ENCODE data around the gene KMO. TPM values are rescaled to one million over a fixed set of nuclear protein-coding genes. Genes with fewer than 3 reads are reported as not detected.

The KMO gene
- total RNA-seq, 2 donors from 2014 or later, result 0.35 to 0.37 TPM

DNA sequence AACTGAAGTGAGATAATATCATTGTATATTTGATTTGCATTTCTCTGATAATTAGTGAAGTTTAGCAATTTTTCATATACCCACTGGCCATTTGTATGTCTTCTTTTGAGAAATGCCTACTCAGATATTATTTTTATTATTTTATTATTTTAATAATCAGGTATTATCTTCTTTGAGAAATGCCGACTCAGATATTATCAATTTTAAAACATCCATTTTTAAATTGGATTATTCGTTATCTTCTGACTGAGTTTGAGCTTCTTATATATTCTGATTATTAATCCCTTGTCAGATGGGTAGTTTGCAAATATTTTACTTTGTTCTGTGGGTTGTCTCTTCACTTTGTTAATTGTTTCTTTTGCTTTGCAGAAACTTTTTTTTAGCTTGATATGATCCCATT, 37.7 kb downstream of the KMO start:
- H3K27ac ChIP-seq, result no peak overlapping the region
- H3K4me1 ChIP-seq, result no peaks in the 10 kb centered on the region
- no peaks in the 10 kb centered on the region for H3K36me3 ChIP-seq
- DNase-seq (ENCODE audit: low spot score), result no peak
- TF ChIP-seq, protein P1, sequence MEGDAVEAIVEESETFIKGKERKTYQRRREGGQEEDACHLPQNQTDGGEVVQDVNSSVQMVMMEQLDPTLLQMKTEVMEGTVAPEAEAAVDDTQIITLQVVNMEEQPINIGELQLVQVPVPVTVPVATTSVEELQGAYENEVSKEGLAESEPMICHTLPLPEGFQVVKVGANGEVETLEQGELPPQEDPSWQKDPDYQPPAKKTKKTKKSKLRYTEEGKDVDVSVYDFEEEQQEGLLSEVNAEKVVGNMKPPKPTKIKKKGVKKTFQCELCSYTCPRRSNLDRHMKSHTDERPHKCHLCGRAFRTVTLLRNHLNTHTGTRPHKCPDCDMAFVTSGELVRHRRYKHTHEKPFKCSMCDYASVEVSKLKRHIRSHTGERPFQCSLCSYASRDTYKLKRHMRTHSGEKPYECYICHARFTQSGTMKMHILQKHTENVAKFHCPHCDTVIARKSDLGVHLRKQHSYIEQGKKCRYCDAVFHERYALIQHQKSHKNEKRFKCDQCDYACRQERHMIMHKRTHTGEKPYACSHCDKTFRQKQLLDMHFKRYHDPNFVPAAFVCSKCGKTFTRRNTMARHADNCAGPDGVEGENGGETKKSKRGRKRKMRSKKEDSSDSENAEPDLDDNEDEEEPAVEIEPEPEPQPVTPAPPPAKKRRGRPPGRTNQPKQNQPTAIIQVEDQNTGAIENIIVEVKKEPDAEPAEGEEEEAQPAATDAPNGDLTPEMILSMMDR (IDR thresholded peaks at IDR 0.05), result no peak
- H3K27me3 ChIP-seq, result no peaks in the 10 kb centered on the region
- no peaks in the 10 kb centered on the region for H3K9me3 ChIP-seq
- H3K4me3 ChIP-seq, result no peak overlapping the region

DNA sequence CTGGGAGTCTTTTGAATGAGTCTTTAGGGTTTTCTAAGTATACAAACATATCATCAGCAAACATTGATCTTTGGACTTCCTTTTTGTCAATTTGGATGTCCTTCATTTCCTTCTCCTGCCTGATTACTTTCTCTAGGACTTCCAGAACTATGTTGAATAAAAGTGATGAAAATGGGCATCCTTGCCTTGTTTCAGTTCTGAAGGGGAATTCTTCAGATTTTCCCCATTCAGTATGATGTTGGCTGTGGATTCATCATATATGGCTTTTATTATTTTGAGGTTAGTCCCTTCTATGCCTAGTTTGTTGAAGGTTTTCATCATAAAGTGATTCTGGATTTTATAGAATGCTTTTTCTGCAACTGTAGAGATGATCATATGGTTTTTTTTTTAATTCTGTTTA, 42.0 kb downstream of the KMO start:
- Histone ChIP-seq H3K4me1 (no peaks in the 10 kb centered on the region), H3K36me3 (no peaks in the 10 kb centered on the region), H3K4me3 (no peak overlapping the region), H3K27me3 (no peaks in the 10 kb centered on the region), H3K27ac (no peak overlapping the region), H3K9me3 (peaks cover 0 to 9% of the 10 kb centered on the region in 2 donors)
- no peak for DNase-seq (ENCODE audit: low spot score)
- TF ChIP-seq, protein P1 (IDR thresholded peaks at IDR 0.05), result no peak

DNA sequence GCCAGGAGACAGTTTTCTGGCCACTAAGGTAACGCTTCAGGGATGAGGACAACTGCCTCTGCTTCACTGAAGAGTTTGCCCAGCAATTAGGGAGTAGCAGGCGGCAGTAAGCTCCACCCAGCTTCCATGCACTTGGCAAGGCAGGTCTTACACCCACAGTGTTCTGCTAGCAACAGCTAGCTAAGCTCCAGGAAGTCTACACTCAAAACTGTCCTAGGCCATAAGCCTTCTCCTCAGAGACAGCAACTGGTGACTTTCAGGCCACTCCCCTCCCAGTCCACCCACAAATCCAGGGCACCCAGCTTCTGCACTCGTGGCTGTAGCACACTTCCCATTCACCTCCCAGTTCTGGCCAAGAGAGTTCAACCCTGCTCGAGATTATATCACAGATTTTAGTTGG, 47.3 kb downstream of the KMO start:
- no peak for DNase-seq (ENCODE audit: low spot score)
- Histone ChIP-seq H3K27me3 (no peaks in the 10 kb centered on the region), H3K4me1 (no peaks in the 10 kb centered on the region), H3K27ac (no peak overlapping the region), H3K9me3 (peaks cover 0 to 9% of the 10 kb centered on the region in 2 donors), H3K4me3 (no peak overlapping the region), H3K36me3 (no peaks in the 10 kb centered on the region)
- TF ChIP-seq, protein P1 (IDR thresholded peaks at IDR 0.05), result no peak

DNA sequence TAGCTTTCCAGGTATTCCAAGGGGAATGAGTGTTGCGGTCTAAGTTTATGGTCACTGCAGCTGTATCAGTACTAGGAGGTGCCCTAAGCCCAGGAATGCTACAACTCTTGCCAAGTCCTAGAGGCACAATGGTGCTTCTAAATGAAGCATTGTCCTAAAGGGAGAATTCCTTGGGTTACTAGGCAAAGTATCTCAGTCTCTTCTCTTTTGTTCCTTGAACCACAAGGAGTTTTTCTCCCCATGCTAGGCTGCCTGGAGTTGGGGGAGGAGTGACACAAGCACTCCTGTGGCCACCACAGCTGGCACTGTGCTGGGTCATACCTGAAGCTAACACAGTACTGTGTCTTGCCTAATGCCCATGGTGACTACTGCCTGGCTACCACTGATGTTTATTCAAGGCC, 50.7 kb downstream of the KMO start:
- Histone ChIP-seq H3K9me3 (no peaks in the 10 kb centered on the region), H3K4me1 (no peaks in the 10 kb centered on the region), H3K27me3 (no peaks in the 10 kb centered on the region), H3K27ac (no peak overlapping the region), H3K4me3 (no peak overlapping the region), H3K36me3 (no peaks in the 10 kb centered on the region)
- no peak for DNase-seq (ENCODE audit: low spot score)
- TF ChIP-seq, protein P1 (IDR thresholded peaks at IDR 0.05), result no peak

DNA sequence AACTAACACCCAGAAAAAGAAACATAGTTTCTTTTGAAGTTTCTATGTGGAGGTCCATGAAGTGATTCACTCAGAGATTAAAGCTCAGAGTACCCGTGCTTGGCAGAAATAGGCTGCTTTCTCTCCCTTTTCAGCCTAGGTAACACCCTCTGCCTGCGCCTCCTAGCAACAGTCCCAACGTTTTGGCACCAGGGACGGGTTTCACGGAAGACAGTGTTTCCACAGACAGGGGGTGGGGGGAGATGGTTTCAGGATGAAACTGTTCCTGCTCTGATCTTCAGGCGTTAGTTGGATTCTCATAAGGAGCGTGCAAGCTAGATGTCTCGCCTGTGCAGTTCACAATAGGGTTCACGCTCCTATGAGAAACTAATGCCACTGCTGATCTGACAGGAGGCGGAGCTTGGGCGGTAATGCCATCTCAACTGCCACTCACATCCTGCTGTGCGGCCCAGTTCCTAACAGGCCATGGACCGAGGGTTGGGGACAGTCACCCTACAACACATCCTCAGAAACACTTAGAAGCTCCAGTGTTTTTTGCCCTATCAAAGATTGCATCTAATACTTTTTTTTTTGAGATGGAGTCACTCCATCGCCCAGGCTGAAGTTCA, 54.8 kb downstream of the KMO start:
- H3K9me3 ChIP-seq, result no peaks in the 10 kb centered on the region

More for the DNA sequence above, 54.8 kb downstream of the KMO start:
- no peak for DNase-seq (ENCODE audit: low spot score)
- TF ChIP-seq, protein P1 (IDR thresholded peaks at IDR 0.05), result no peak
- Histone ChIP-seq H3K36me3 (no peaks in the 10 kb centered on the region), H3K27ac (no peak overlapping the region), H3K4me3 (no peak overlapping the region), H3K27me3 (no peaks in the 10 kb centered on the region), H3K4me1 (no peaks in the 10 kb centered on the region)

Data from right atrium auricular region (tissue), 2 donors.